ENCODE results near the gene DLG5.

Gene DLG5

GRCh38 chr10:77909749-77910375, 16.7 kb downstream of the DLG5 start:
- no peak for DNase-seq

- no peak for DNase-seq
These were observed 17.4 kb downstream of the DLG5 start for GRCh38 chr10:77909021-77909748.

GRCh38 chr10:77907900-77908717, 18.4 kb downstream of the DLG5 start:
- no peak for DNase-seq

- no peak for DNase-seq
These were observed 19.1 kb downstream of the DLG5 start for GRCh38 chr10:77907462-77907861.

- DNase-seq: no peak
These were observed 19.6 kb downstream of the DLG5 start for GRCh38 chr10:77906951-77907421.

- no peak for DNase-seq
These were observed 20.8 kb downstream of the DLG5 start for GRCh38 chr10:77905781-77906180.

GRCh38 chr10:77905086-77905748, 21.3 kb downstream of the DLG5 start:
- no peak for DNase-seq

- no peak for DNase-seq
These were observed 22.3 kb downstream of the DLG5 start for GRCh38 chr10:77904100-77904840.

- DNase-seq: no peak
These were observed 24.4 kb downstream of the DLG5 start for GRCh38 chr10:77902159-77902558.

- no peak for DNase-seq
These were observed 24.8 kb downstream of the DLG5 start for GRCh38 chr10:77901743-77902142.

GRCh38 chr10:77899690-77900089, 26.9 kb downstream of the DLG5 start:
- no peak for DNase-seq

- no peak for DNase-seq
These were observed 27.5 kb downstream of the DLG5 start for GRCh38 chr10:77899080-77899477.

GRCh38 chr10:77898323-77899079, 28.1 kb downstream of the DLG5 start:
- DNase-seq: no peak

- DNase-seq: no peak
These were observed 30.5 kb downstream of the DLG5 start for GRCh38 chr10:77896058-77896457.

GRCh38 chr10:77894058-77894457, 32.5 kb downstream of the DLG5 start:
- no peak for DNase-seq

- DNase-seq: no peak
These were observed 33.2 kb downstream of the DLG5 start for GRCh38 chr10:77893386-77893785.

GRCh38 chr10:77892761-77893160, 33.8 kb downstream of the DLG5 start:
- no peak for DNase-seq

GRCh38 chr10:77892021-77892739, 34.4 kb downstream of the DLG5 start:
- no peak for DNase-seq

- DNase-seq: no peak
These were observed 36.5 kb downstream of the DLG5 start for GRCh38 chr10:77890097-77890496.

- DNase-seq: no peak
These were observed 37.2 kb downstream of the DLG5 start for GRCh38 chr10:77889277-77889903.

GRCh38 chr10:77888356-77888703, 38.2 kb downstream of the DLG5 start:
- DNase-seq: no peak
